NCI-H345 (cell line): Measurements from ENCODE around the gene CELF5.
A peak's percentile ranks its signal among the peaks of the same experiment; 100 is the strongest.

Source experiments
- DNase-seq: peaks from one replicate; lab custom pipeline; 2025; lab: John Stamatoyannopoulos, UW

Gene CELF5

DNA sequence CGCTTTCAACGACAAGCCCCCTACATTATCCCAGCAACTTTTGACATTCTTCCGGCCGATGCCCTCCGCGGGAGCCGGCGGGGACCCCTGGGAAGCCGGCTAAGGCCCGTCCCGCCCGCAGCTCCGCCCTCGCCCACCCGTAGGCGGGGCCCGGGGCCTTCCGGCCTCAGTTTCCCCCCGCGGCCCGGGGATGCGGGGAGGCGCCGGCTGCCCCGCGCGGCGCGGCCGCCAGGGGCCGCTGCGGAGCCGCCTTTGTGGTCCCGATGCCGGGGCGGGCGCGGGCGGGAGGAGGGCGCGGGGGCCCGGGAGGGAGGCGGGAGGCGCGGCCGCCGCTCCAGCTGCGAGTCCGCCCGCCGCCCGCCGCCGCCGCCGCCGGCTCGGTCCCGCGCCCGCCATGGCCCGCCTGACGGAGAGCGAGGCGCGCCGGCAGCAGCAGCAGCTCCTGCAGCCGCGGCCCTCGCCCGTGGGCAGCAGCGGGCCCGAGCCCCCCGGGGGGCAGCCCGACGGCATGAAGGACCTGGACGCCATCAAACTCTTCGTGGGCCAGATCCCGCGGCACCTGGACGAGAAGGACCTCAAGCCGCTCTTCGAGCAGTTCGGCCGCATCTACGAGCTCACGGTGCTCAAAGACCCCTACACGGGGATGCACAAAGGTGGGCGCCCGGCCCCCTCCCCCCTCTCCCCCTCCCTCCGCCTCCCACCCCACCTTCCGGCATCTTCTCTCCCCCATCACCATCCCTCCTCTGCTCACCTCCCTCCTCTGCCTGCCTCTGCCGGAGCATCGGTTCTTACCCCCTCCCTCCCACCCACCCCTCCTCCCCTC is at the start of gene CELF5:
Gene CELF5, plus strand, starts transcription at position 316 of the 823 bp plus-strand sequence. Its CDS starts 79 bp downstream, at position 395.
- peak; percentile 72 for DNase-seq

DNA sequence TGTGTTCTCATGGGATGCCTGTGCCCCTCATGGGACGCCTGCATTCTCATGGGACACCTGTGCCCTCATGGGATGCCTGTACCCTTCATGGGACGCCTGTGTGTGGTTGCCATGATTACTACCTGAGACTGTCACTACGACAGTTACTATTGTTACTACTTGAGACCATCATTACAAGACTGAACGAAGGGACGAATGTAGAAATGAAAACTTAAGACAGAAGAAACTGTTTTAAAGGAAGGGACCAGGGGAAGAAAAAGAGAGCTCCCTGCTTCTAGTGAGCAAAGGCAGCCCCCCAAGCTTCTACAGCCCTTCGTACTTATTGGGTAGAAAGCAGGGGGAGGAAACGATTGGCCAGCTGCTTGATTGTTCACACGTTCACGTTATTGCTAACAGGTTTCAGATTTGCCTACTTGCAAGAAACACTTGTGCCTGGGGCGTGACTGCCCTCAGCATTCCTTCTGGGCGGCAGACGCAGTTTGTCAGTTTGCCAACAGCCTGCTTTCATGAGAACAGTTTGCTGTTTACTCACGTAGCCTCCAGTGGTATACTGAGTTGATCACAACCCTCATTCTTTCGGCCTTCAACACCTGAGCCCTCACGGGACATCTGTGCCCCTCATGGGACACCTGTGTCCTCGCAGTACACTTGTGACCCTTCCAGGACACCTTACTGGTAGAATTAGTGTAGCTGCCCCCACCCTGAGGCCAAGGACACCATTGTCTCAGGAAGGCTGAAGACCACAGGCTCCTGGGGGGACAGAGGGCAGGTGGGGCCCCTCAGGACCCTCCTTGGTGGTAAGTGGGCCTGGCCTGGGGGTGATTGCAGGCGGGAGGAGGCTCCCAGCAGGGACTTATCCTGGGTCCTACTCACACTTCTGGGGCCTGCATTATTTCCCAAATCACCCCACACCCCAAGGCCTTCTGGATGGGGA is 48.4 kb upstream of the CELF5 start:
- DNase-seq = peak; percentile 25

DNA sequence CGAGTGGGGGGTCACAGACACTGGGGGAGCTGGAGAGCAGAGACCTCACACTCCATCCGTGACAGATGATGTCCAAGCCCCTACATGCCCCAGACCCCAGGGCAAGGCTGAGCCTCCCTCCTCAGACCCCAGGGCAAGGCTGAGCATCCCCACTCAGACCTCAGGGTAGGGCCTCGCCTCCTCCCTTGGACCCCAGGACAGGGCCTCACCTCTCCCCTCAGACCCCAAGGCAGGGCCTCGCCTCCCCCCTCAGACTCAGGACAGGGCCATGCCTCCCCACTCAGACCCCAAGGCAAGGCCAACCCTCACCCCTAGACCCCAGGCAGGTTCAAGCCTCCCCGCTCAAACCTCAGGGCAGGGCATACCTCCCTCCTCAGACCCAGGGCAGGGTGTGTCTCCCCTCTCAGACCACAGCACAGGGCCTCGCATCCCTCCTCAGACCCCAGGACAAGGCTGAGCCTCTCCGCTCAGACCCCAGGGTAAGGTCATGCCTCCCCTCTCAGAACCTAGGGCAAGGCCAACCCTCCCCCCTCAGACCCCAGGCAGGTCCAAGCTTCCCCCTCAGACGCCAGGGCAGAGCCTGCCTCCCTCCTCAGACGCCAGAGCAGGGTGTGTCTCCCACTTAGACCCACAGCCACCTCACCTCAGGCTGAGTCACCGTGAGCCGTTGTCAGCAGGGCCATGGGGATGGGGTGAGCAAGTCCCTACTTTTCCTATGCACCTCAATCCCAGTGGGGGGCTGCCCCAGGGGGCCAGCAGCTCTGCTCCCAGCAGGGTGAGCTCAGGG is 47.6 kb upstream of the CELF5 start:
- DNase-seq = no peak

DNA sequence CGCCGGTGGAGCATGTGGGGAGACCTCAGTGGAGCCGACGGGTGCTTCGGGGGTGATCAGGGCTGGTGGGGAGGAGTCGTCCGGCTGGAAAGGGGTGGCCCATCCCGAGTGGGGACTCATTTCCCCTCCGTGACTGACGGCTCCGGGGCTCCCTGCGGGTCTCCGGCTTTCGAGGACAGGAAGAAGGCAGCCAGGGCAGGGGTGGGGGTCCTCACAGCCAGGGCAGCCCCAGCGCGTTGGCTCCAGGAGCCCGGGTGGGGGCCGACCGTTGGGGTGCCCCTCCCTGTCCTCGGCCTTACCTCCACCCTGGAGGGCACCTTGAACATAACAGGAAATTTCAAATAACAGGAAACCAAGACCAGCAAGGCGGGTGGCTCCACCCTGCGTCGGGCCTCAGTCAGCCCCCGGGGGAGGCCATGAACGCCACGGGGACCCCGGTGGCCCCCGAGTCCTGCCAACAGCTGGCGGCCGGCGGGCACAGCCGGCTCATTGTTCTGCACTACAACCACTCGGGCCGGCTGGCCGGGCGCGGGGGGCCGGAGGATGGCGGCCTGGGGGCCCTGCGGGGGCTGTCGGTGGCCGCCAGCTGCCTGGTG is 46.0 kb upstream of the CELF5 start, which contains the start of gene S1PR4:
Gene S1PR4, plus strand, starts transcription at position 393 of the 596 bp plus-strand sequence. Its CDS starts 24 bp downstream, at position 417.
- no peak for DNase-seq

DNA sequence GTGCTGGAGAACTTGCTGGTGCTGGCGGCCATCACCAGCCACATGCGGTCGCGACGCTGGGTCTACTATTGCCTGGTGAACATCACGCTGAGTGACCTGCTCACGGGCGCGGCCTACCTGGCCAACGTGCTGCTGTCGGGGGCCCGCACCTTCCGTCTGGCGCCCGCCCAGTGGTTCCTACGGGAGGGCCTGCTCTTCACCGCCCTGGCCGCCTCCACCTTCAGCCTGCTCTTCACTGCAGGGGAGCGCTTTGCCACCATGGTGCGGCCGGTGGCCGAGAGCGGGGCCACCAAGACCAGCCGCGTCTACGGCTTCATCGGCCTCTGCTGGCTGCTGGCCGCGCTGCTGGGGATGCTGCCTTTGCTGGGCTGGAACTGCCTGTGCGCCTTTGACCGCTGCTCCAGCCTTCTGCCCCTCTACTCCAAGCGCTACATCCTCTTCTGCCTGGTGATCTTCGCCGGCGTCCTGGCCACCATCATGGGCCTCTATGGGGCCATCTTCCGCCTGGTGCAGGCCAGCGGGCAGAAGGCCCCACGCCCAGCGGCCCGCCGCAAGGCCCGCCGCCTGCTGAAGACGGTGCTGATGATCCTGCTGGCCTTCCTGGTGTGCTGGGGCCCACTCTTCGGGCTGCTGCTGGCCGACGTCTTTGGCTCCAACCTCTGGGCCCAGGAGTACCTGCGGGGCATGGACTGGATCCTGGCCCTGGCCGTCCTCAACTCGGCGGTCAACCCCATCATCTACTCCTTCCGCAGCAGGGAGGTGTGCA is 45.3 kb upstream of the CELF5 start:
- no peak for DNase-seq

DNA sequence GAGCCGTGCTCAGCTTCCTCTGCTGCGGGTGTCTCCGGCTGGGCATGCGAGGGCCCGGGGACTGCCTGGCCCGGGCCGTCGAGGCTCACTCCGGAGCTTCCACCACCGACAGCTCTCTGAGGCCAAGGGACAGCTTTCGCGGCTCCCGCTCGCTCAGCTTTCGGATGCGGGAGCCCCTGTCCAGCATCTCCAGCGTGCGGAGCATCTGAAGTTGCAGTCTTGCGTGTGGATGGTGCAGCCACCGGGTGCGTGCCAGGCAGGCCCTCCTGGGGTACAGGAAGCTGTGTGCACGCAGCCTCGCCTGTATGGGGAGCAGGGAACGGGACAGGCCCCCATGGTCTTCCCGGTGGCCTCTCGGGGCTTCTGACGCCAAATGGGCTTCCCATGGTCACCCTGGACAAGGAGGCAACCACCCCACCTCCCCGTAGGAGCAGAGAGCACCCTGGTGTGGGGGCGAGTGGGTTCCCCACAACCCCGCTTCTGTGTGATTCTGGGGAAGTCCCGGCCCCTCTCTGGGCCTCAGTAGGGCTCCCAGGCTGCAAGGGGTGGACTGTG is 44.6 kb upstream of the CELF5 start:
- DNase-seq = no peak

DNA sequence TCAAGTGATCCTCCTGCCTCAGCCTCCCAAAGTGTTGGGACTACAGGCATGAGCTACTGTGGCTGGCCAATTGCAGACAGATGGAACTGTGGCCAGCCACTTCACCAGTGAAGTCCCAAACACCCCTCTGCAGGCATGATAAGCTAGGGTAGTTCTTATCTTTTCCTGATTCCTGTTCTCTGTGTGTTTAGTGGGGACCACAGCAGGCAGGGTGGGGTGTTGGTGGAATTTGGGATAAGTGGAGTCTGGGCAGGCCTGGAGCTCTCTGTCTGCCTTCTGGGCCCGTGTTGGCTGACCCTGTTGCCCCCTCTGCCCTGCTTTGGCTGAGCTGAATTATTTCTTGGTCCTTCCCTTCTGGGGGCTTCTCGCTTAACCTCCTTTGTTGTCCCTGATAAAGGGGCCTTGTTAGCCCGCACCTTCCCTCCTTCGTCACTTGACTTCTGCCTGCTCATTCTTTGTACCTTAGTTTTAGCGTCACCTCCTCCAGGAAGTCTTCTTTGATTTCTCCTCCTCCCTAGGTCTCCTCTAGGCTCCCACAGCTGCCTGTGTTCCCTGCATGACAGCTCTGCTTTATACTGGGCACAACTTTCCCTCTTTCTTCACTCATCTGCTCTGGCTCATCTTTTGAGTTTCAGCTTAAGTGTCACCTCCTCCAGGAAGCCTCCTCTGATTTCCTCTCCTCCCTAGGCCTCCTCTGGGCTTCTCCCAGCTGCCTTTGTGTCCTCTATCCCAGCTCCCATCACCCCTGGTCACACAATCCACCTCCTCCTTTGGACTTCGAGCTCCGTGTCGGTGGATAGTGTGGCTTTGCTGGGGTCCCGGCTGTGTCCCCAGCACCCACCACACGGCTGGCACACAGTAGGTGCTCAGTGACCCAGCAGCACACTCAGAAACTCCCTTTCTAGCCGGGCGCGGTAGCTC is 40.5 kb upstream of the CELF5 start:
- no peak for DNase-seq

DNA sequence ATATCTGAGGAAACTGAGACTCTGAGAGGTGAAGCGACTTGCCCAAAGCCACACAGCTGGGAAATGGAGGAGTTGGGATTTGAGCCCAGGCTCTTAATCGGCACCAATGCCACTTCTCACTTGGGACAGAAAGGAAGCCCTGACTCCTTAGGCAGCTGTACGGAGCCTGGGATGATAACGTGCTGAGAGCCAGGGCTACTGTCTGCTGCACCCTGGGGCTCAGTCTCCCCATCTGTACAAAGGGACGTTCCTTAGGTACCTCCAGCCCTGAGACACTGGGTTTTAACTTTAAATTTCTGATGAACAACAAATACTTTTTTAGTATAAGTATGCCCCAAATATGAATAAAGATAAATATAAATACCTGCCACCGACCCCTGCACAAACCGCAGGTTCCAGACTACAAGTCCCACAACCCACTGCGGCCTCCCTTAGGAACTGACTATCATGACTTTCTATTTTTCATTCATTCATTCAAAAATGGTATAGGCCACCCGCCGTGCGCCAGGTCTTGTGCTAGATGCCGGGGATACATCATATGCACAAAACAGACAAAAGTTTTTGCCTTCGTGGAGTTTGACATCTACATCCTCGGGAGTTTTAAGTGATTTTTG is 39.5 kb upstream of the CELF5 start:
- DNase-seq = peak; percentile 89

DNA sequence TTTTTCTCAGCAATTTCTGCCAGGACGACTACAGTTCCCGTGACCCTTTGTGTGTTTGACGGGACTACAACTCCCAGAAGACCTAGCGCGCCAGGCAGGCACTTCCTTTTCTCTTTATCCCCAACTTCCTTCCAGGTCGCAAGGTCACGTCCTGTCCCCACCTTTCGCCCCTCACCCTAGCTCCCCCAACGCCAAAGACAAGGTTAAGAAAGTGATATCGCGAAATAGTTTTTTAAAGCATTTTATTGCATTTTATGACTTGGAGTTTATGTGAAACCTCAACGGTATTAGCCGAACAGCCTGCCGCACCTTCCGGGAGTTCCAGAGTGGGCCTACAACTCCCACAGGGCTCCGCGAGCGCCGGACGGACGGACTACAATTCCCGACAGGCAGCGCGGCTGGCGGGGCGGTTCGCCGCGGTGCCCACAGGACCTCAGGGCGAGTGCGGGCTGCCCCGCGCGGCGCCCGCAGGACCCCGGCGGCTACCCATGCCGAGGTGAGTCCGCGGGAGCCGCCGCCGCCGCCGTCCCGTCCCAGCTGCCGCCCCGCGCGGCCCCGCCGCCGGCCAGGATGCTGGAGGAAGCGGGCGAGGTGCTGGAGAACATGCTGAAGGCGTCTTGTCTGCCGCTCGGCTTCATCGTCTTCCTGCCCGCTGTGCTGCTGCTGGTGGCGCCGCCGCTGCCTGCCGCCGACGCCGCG is 38.9 kb upstream of the CELF5 start, which contains the start of gene NCLN:
Gene NCLN, plus strand, starts transcription at position 470 of the 699 bp plus-strand sequence. Its CDS starts 101 bp downstream, at position 571.
- peak; percentile 94 for DNase-seq

DNA sequence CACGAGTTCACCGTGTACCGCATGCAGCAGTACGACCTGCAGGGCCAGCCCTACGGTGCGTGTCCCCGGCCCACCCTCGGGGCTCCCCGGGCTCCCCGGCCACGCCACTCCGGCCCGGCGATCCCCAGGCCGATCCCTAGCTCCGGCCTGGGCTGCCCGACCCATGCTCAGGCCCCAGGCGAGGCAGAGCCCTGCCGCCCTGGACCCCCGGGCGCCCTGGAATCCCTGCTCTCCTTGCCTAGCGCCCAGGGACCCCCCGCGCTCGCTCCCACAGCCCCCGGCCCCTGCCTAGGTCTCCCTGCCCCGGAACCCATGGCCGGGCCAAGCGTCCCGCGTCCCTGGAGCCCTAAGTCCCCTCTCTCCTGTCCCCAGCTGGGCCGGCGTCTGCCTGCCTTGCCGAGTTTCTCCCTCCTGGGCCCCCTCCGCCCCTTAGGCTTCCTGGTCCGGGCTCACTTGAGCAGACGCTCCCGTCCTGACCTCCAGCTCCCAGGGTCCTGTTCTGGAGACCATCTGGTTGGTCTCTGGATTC is 38.2 kb upstream of the CELF5 start:
- DNase-seq = no peak

DNA sequence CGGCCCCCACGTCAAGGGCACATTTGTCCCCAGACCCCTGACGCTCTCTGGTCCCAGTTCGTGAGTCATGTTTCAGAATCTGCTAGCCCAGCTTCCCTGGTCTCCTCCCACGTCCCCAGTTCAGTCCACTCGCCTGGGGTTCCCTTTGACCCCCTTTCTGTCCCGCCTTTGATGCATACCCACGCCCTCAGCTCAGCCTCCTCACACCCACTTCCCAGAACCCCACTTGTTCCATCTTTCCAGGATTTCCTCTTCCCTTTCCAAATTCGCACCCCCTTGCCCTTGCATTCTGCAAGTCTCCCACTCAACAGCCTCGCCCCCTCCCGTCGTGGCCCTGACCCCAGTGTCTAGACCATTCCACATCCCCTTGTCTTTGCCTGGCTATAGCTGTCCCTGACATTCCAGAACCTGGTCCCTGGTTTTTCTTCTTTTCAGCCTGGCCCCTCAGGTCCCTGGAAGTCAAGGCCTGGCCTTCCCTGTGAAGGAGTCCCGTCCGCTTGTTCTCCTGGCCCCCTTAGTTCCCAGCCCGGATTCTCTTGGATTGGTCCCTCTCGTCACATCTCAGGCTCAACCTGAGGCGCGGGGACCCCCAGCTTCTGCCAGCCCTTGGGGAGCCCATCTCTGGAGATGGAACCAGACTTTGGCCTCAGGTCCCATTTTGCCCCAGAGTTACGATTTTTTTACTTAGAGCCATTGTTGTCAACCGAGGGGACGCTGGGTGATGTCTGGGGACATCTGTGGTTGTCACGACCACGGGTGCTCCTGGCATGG is 37.4 kb upstream of the CELF5 start:
- no peak for DNase-seq

DNA sequence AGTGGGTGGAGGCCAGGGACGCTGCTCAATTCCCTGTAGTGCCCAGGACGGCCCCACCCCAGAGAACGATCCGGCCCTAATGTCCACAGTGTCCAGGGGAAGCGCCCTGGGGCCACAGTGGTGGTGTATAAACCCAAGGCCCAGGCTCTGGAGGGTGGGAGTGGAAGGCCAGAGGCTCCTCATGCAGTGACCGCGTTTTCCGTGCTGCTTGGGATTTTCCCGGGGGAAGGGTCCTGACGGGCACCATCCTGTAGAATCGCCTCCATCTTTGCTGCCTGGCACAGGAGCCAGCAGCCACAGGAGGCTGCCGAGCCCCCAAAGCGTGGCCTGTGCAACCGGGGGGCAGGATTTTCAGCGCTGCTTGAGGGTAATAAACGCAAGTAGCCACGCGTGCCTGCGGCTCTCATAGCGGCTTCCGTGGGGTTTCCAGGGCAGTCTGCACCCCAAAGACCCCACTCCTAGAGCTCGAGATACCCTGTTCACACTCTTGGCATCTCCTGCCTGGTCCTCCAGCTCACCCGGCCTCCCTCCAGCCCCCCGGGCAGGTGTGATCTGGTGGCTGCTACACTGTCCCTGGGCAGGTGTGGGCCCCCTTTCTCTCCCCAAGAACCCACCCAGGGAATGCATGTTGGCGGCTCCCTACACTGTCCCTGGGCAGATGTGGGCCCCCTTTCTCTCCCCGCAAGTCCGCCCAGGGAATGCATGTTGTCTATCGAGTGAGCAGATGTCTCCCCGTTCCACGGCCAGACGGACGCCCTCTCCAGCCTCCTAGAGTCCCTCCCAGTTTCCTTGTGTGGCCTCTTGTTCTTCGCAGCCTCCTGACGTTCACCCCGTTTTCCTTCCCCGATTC is 36.6 kb upstream of the CELF5 start:
- DNase-seq = no peak

DNA sequence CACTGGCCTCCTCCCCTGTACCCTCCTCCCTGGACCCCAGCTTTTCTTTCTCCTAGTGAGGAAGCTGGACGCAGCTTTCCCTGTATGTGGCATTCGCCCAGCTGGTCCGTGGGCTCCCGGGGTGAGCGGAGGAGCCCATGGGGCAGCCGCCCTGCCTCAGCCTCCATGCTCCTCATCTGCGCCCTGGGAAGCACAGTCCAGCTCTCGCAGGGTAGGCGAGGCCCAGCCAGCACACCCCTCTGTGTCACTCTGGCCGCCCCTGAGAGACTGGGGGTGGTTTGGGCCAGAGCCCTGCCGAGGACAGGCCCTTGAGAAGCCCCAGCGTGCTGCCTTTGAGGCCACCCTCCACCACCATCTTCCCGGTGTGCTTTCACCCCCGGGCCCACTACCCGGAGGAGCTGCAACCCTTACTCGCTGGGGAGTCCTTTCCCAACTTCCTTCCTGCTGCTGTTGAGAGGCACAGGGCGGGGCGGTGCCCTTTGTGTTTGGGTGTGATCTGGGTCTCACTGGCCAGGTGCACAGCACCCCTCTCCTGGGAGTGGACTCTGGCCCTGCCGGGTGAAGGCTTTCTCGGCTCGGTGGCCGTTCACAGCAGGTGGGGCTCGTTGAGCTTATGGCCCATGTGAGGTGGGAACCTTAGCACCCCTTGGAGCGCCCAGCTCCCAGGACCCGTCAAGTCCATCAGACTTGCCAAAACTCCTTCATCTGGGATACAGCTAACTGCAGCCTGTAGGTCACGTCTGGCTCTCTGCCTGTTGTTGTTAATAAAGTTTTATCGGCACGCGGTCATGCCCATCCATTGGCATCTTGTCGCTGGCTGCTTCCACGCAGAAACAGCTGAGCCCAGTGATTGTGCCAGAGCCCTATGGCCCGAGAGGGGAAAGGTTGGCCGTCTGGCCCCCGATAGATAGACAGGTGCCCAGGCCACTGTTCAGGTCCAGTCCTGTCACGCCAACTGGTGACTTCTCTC is 35.5 kb upstream of the CELF5 start:
- no peak for DNase-seq

DNA sequence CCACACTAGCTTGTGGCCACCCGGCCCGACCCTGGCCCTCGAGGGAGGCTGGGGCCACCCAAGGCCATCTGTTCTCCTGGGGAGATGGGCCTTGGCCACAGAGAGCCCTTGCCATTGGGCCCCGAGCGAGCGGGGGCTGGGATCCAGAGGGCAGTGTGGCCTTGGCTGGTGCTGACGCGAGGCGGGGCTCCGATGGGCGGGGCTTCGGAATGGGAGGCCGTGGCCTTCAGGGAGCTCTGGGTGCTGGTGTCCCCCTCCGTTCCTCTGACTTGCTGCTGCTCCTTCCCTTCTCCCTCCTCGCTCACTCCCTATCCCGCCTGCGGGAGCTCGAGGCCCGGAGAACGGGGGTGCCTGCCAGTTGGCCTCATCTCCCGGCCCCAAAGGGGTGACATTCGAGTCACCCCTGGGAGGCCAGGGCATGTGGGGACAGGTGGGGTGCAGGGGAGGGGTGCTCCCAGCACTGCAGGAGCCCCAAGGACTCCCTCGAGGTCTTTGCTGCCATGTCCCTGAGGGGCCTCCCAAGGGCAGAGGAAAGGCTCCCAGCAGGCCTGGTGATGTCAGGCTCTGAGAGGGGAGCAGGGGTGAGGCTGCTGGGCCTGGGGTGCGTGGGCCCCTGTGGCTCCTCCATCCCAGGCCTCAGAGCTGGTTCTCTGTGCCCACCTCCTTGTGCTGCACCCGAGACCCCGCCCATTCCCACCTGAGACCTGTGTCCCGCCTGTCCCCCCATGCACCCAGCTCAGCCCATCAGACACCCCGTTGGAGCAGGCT is 34.6 kb upstream of the CELF5 start:
- no peak for DNase-seq
